NCI-H1417 treated with DMSO at 0.1 percent for 48 hours (cell line): ENCODE data around the gene COA5.

Experiments
- DNase-seq: peaks from one replicate; lab custom pipeline; 2025; lab: John Stamatoyannopoulos, UW

Gene COA5, protein sequence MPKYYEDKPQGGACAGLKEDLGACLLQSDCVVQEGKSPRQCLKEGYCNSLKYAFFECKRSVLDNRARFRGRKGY

DNA sequence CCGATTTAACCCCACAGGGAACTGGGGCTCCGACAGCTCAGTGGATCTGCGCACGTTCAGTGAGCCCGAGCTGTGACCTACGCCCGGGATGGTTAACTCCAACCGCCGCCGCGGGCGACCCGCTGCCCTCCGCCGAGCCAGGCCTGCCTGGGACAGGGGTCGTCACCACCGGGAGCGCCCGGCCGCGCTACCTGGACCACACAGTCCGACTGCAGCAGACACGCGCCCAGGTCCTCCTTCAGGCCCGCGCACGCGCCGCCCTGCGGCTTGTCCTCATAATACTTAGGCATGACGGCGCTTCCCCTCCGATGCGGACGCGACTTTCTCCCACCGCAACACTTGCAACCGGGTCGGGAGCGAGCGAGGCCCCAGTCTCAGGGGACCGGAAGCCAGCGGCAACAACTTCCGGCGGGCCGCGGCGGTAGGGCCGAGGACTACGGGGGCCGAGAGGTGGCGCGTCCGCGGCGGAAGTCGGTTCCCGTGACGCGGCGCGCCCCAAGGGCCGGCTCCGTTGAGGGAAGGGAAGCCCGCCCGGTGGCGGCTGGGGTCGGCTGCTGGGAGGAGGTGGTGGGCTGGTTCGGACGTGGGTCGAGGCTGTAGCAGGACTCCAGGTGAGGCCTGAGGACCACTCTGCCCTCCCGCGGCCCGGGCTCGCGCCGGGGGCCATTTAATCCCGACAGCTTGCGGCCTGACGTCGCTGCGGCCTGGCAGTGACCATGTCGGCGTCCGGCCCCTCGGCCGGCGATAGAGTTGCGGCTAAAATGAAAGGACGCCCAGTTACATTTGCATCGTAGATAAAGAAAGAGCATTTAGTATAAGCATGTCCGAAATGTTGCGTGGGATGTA is at the start of gene COA5, which contains the start of gene UNC50:
TSS of gene COA5 (minus strand) at position 397 of the 846 bp plus-strand sequence. CDS start at position 290, 107 bp downstream.
TSS of gene UNC50 (plus strand) at position 474 of the 846 bp plus-strand sequence. CDS start 1,171 bp downstream, outside the sequence.
- peak; percentile 9 for DNase-seq

DNA sequence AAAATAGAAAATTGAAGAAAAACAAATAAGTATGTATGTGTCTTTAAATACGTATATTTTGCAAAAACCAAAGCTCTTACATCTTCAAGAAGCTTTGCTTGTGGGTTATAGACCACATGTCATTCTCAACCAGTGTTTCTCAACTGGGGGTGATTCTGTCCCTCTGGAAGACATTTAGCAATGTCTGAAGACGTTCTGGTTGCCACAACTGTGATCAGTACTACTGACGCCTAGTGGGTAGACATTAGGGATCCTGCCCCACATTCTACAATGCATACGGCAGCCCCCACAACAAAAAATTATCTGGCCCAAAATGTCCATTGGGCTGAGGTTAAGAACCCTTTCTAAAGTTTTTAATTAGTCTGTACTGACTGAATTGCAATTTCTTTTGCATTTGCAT is 48.5 kb upstream of the COA5 start:
- no peak for DNase-seq

DNA sequence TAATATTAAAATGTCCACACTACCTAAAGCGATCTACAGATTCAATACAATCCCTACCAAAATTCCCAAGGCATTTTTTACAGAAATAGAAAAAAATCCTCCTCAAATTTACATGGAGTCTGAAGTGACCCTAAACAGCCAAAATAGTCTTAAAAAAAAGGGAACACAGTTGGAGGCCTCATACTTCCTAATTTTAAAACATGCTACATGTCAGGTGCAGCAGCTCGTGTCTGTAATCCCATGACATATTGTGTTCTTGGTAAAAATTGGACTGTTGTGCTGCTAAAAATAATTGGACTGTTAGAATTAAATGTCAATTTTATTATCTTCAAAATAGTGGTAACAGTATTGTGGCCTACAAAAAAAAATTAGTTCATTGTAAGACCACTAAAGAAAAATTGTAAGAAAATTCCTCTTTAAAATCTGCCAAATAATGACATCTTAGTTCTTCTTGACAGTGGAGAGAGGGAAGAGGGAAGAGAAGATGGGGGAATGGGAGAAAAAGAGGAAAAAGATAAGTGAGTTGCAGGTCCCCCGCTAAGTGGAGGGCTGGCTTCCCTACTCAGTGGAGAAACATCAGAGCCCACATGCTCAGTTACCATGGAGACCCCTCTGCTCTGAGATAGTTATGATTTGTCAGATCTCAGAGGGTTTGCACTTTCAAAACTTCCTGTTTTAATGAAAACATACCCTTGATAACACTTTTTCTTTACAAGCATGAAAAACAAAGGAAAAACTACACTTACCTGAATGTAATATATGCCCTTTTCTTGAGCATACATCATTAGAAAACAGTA is 46.6 kb upstream of the COA5 start:
- DNase-seq = no peak

DNA sequence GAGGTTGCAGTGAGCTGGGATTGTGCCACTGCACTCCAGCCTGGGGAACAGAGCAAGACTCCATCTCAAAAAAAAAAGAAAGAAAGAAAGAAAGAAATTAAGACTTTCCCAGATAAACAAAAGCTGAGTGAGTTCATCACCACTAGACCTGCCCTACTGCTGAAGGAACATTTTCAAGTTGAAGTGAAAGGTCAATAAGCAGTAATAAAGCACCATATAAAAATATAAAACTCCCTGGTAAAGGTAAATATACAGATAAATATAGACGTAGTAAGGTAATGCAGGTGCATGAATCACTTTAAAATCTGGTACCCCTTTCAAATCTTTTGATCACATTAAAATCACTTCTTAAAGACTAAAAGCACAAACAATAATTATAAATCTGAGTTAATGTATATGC is 42.7 kb upstream of the COA5 start:
- DNase-seq = no peak

DNA sequence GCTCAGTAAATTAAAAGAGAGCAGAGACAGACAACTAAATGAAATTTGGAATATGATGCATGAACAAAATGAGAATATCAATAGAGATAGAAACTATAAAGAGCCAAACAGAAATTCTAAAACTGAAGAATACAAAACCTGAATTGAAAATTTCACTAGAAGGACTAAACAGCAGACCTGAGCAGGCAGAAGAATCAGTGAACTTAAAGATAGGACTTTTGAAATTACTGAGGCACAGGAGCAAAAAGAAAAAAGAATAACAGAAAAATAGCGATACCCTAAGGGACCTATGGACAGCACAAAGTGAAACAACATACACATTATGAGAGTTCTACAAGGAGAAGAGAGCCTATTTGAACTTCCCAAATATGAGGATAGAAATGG is 41.7 kb upstream of the COA5 start:
- no peak for DNase-seq

DNA sequence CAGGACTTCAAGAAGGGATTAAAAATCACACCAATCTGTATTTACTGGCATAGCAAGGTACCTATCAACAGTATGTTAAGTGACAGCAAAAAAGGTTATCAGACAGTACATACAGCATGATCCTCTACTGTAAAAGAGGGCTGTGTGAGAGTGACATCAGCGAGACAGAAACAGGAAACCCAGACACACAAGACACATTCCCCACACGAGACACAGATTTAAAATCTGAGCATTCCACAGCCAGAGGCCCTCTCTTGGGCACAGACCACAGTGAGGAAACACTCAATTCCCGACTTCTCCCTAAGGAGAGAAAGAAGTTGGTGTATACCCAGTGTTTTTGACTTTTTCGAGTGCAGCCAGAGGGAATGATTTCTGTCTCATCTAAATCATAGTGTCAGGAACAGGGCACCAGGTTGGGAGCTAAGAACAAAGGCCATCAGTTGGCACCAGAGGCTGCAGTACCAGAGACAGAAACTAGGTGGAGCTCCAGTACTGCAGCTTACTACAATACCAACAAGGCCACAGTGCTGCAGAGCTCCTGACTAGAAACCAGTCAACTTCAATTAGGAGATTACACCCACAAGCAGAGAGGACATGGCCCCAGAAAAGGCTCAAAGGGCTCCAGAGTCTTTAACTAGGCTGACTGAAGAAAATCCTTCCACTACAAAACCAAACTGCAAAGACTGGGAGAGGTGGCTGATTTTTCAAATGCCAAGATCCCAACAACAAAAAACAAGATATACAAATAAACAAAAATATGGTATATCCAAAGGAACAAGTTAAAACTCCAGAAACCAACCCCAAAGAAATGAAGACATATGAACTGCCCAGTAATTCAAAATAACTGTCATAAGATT is 41.1 kb upstream of the COA5 start:
- peak; percentile 42 for DNase-seq

DNA sequence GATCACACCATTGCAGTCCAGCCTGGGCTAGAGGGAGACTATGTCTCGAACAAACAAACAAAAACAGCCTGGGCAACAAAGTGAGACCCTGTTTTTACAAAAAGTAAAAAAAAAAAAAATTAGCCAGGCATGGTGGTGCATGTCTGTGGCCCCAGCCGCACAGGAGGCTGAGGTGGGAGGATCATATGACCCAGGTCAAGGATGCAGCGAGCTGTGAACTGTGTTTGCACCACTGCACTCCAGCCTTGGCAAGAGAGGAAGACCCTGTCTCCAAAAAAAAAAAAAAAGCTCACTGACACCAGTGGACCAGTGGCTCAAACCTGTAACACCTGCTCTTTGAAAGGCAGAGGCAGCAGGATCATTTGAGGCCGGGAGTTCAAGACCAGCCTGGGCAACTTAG is 40.1 kb upstream of the COA5 start:
- DNase-seq = no peak

DNA sequence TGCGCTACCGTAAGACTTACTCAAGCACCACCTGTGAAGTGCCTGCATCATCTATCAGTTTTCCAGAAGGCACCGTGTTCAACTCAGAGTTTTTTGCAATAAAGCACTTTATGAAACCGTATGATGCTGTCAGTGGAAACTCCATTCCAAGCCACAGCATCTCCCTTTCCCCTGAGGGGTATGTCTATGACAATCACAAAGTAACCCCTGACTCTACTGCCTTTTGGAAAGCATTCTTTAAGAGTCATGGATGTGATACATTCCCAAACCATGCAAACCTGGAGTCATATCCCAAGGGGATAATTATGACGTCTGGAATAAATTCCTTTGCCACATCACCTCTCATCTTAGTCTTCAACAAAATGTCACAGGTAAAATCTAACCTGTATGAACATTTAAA is 39.3 kb upstream of the COA5 start:
- no peak for DNase-seq

DNA sequence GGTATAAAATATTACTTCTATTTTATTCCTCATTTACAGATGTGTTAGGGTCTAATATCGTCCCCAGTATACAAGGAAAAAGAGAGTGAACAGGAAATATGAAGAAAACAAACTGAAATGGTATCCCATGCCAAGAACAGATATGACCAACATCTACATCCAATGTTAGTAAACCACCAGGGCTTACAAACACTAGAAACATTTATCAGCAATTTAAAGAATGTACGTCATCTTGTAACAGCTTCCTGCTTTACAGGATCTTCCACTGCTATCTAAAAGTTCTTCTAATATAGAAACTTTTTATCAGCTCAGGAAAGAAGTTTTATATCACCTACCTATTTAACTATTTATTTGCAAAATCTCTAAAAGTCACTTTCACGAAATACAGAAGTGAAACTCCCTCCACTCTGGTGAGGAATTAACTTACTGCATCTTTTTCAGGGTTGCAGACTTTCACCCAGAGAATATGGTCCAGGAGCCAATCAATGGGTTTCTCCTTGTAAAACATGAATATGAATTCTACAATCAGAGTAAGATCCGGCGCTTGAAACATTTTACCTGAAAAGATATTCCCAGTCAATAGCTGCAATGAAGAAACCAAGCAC is 35.3 kb upstream of the COA5 start:
- no peak for DNase-seq

DNA sequence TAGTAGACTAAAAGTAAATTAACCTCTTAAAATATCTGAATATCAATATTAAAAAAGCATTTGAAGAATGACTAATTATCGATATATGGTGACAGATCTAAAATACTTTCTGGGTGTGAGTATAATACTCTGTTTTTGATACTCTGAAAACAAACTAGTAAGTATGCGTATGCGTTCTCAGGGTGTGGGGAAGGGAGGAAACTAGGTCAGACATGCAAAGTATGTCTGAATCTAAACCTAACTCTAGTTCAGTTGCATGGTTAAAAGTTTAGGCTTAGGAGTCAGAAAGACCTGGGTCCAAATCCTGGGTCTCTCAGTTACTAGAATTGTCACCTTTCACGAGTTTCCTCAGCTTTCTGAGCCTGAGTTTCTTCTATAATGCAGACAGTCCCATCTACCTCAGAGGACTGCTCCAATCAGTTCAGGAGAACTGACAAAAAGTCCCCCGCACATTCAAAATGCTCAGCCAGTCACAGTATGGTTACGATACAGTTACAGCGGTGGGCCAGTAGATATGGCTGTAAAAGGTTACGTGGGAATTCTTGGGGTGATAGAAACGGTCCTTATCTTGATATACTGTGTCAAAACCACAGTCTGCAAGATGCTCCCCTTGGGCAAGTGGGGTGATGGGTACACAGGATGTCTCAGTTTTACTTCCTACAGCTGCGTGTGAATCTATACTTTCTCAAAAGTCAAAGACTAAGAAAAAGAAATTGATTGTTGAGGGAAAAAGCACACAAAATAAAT is 29.3 kb upstream of the COA5 start:
- DNase-seq = no peak

DNA sequence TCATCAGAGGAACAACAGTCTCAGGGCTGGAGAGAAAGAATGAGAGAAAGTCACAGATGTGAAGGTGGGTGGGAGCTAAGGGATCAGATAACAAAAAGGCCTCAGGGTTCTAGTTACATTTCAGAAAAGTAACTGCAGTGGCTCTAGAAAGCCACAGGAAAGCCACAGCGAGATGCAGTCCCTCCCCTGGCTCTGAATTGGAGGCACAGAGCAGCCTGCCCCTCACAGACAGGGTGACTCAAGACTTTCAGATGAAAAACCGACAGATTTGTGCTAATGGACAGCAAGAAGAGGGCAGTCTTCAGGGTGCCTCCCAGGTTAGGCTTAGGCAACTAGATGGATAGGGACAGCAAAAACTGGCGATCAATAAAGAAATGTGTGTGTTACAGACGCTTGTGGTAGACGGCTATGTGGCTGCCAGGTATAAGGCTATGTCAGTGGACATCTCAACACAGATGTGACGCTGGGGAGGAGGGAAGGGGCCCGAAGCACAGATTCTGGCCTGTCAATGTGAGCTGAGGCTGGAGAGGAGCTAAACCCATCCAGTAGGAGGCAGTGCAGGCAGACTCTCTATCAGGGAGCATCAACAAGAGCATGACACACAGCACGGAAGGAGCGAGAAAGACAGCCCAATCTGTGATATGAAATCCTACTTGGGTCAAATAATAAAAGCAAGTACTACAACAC is 26.2 kb upstream of the COA5 start:
- no peak for DNase-seq

DNA sequence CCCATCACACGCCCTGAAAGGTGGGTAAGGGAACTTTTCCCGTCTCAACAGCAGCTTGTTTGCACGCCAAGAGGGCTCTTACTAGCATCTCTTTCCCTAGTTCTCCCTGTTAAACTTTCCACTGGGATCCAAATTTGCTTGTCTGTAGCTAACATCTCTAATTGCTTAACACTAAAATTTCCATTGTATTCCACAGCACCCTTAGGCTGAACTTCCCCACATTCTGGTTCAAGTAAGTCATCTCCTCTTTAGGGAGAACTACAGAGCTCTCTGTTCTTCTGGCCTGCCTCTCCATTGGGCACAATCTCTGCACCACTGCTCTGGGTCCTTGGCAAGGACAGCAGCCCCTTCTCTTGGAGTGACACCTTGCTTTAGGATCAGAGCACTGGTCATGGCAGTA is 24.0 kb upstream of the COA5 start:
- DNase-seq = no peak

DNA sequence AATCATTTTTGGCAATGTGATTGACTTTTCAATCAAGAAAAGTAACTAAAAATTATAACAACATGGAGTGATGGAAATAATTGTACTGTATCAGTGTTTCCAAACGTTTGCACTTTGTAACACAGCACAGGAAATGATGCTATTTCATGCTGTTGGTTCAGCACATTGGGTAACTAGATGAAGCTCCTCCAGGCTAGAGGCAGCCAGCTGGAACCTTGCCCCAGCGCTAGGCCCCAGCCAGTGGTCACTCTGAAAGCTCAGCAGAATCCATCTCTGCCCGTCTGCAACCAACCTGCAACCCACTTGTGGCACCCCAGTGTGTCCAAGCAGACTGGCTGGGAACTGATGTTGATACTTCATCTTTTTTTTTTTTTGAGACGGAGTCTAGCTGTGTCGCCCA is 15.3 kb upstream of the COA5 start:
- no peak for DNase-seq

DNA sequence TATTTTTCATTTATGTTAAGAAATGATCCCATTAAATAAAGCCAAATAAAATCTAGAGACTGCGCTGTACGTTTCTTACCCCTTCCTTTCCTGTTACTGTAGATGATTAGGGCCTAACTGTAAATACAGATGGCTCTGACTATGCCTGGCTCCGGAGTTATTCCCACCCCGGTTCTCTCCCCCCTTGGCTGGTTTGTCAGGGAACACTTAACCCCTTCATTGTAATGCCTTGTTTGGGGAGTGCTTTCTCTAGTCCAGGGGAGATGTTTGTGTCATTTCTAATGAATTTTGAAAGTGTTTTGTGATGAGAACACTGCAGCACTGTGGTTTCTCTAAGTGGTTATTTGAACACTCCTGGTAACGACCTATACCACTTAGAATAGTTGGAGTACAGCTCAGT is 8.8 kb upstream of the COA5 start:
- no peak for DNase-seq

DNA sequence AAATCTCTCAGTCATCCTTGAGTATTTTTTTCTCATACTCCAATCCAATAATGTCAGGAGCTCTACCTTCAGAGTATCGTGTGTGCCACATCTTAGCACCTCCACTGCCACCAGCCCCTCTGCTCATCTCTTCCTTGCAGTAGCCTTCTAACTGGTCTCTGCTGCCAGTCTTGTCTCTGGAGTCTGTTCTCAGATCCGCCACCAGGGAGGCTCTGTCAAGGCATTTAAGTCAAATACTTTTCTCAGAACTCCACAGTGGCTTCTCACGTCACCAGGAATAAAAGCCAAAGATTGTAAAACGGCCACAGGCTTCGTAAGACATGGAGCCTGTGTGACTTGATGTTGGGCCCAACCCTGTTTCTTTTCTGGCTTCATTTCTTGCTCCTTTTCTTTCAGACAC is 7.2 kb upstream of the COA5 start:
- DNase-seq = no peak

DNA sequence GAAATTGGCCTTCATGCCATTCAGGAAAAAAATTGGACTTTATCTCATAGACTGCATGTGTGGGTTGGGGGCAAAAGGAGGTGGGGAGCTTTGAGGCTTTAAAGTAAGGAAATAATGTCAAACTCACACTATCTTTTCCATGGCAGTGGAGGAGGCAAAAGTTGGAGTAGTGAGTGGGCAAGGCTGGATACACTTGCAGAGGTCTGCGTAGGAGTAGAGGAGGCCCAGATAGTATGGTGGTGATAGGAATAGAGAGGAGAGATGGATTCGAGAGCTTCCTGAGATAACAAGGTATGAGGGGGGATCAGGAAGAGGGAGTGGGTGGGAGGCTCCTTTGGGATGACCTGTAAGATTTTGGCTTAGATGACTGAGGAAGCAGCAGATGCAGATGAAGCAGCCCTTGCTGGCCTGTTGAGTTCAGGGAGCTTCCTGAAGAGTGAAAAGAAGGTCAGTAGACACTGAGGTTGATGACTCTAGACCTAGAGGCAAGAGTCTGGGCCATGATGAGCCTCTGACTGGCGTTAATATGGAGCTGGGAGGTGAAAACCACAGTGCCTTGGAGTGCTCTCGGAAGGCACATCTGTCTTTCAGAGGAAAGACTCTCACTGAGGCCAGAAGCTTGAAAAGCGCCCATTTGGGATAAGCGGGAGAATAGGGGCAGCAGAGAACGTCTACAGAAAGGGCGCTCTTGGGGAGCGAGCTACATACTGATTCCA is 5.9 kb upstream of the COA5 start:
- no peak for DNase-seq

DNA sequence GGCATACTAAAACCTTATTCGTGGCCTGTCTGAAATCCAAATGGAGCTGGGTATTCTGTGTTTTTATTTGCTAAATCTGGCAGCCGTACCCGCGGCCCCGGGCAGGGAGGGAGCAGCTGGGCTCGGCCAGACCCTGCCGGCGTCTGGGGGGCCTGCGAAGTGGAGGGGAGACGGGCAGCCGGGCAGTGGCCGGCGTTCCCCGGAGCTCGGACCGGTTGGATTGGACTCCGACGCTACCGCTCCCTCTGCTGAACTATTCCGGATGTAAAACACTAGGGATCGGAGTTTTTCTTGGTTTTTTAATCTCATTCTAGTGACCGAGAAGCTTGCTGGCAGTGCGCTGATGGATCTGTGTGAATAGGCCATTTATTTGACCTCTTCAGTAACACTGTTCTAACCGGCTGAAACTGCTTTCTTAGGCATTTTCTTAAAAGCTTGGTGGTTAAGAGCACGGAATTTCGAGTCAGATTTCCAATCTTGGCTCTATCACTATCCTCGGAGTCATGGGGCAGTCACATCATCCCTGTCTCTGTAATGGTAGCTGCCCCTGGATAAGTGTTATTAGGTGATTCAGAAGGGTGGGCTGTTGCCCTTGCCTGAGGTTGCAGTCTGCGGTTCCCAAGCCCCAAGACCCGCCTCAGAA is 771 bp upstream of the COA5 start:
- DNase-seq = no peak

DNA sequence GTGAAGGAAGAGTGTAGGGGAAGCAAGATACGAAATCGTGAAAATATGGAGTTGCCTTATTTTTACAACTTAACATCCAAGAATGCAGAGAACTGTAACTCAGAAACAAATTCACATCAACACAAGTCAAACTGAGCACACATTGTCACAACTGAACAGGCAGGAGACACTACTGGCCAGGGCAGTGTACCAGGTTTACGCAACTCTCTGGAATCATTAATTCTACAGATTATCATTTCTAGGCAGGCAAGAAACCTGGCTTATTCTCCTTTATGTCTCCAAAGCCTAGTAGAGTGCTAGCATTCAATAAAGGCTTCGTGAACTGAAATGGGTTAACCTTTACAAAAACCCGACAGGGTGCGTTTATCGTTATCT is 584 bp downstream of the COA5 start:
- no peak for DNase-seq

DNA sequence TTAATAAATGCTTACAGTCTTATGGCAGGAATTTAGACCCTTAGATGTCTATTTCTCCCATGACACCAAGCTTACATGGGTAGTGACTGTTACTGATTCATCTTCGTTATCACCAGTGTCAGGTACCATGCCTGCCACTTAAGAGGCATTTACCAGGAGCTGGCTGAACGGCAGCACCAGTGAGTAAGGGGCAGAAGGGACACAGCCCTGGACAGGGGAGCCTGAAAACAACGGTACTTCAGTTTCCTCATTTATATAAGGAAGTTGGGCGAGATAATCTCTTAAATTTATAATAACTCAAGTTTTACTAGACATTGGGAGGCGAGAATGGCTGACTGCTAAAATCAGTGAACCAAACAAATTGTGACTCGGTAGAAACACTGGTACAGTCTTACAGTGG is 1.2 kb downstream of the COA5 start:
- no peak for DNase-seq
